GM12801 (cell line): ENCODE results near the gene PSMA3.

ENCODE experiments used
- CTCF ChIP-seq: IDR thresholded peaks from one replicate; pipeline ENCODE4 v1.5.1; 2011; ENCODE audit warnings: control low read depth; ENCODE audit not compliant: insufficient read length; ENCODE audit errors: extremely low read depth

Gene PSMA3

GRCh38 chr14:58215191-58215914, 29.3 kb upstream of the PSMA3 start:
- TF ChIP-seq CTCF: no peak

GRCh38 chr14:58216544-58216943, 28.1 kb upstream of the PSMA3 start:
- TF ChIP-seq CTCF: no peak

GRCh38 chr14:58227096-58227819, 17.4 kb upstream of the PSMA3 start:
- TF ChIP-seq CTCF: no peak

DNA sequence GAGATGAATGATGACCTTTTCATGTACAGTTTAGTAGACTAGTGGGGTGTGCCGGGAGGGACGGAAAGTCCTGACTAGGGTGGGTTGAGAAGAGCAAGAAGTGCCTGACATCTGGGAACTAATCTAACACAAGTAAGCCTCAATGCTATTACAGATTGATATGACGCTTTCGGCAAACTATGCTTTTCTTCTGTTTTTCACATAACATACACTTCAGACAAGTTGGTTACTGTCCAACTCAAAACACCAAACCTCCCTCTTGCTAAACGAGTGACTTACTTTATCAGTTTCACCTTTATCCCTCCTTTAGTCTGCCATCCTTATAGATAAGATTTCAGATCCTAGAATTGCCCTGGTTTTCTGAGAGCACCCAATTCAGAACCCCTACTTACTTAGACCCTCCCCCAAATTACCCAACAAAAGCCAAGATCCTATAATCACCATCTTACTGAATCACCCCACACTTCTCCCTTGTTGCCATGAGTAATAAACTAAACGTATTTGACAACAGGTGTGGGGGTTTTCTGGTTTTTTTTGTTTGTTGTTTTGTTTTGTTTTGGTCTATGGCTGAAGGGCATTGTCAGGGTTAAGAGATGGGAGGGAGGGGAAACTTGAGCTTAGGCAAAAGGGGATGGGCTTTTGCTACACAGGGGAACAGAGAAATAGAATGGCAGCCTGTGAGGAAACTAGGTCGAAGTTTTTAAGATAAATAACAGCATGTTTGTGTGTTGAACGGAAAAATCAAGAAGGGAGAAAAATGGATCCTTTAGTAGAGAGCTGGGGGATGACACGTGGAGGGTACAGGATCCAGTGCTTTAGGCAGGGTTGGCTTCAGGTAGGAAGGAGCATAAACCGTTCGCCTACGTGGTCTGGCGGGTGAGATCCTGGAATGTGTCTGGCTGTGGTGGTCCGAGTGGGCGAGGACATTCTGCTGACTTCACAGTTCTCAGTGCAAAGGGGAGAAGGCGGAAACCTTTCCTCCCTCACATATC, 6.1 kb upstream of the PSMA3 start:
- no peak for TF ChIP-seq CTCF

DNA sequence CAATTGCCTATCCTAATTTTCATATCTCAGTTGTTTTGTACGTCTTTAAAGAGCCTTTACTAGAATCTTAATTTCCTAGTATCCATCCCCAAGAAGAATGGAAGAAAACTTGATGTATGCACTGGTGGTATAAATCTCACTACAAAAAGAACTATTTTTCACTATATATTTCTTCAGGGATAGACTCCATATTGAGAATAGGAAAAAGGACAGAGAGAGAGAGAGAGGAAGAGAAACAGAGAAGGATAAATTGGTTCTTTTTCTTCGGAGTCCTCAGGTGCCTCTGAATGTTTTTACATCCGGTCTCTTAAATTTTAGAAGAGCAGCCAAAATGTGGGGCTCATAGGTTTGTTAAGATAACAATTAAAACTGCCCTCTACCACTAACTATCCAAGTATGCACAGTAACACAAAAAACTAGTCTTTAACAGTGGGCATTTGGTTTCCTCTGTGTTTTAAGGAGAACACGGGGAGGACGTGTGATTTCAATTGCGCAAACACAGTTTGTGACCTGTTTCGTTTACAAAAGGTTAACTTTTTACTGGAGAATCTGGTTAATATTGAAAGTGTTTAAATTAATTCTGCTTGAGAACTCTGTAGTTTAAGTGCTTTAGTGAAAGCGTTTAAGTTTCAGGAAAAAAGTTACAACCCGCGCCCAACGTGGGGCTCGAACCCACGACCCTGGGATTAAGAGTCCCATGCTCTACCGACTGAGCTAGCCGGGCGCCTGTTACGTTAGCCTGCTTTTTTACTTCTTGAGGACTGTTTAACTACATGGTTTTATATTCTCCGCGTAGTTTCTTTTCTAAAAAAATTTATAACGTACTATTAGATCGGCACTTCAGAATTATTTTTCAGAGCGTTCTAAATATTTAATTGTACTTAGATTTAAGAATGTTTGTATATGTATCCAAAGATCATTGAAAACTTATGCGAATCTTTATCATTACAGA, 5.1 kb upstream of the PSMA3 start:
- no peak for TF ChIP-seq CTCF

- TF ChIP-seq CTCF: no peak
Measured at GRCh38 chr14:58243790-58244555, 670 bp upstream of the PSMA3 start.
